ENCODE data around the gene SLC25A22. TPM values are rescaled to one million over a fixed set of nuclear protein-coding genes. Genes with fewer than 3 reads are reported as not detected.

SLC25A22 gene
- polyA plus RNA-seq, 1 of the 3 experiments (the other 2 are of a cell fraction): 50.9 TPM

- TF ChIP-seq ZBTB33 (IDR thresholded peaks at IDR 0.05; ENCODE audit: borderline replicate concordance, low read depth) (no peak), USF1 (IDR thresholded peaks at IDR 0.05; ENCODE audit: borderline replicate concordance, low read depth) (no peak), TEAD4 (IDR thresholded peaks at IDR 0.05; ENCODE audit: borderline replicate concordance, insufficient read depth) (no peak), RAD21 (IDR thresholded peaks at IDR 0.05; ENCODE audit: low read length) (no peak)
Observed at GRCh38 chr11:818396-819128, 20.5 kb upstream of the SLC25A22 start, which contains the start of gene PNPLA2 (continued).

DNA sequence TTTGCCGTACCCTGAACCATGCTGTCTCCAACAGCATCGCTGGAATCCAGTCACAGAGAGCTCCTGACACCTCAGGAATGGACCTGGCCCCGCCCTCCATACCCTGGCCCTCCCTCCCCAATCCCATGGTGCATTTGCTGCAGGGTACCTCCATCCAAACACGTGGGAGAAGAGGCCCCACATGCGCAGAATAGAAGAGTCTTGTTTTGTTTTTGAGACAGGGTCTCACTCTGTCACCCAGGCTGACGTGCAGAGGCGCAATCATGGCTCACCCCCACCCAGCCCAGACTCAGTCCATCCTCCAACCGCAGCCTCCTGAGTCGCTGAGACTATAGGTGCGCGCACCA lies 18.3 kb upstream of the SLC25A22 start:
- Histone ChIP-seq H3K9me3 (no peaks in the 10 kb centered on the region), H3K9me2 (no peaks in the 10 kb centered on the region), H3K79me2 (ENCODE audit: insufficient read depth) (peaks cover 34% of the 10 kb centered on the region), H3F3A (replicated peaks; ENCODE audit: insufficient read depth) (peaks cover 31% of the 10 kb centered on the region), H3K4me2 (no peak overlapping the region), H3K4me3 (ENCODE audit: low read depth in 2 of 2, low read length in 1 of 2) (no peak overlapping the region), H3K27me3 (ENCODE audit: insufficient read depth) (no peaks in the 10 kb centered on the region), H3K36me3 (replicated peaks in 1 of 2; ENCODE audit: control insufficient read depth in 1 of 2, insufficient read depth in 2 of 2, low read length in 1 of 2) (peaks cover 21 to 24% of the 10 kb centered on the region in 2 experiments), H2AFZ (ENCODE audit: low read depth) (no peak overlapping the region), H3K27ac (ENCODE audit: low read depth in 2 of 2, low read length in 1 of 2) (no peak overlapping the region), H4K20me1 (ENCODE audit: insufficient read depth) (peaks cover 30% of the 10 kb centered on the region), H3K4me1 (ENCODE audit: control insufficient read depth in 1 of 2, insufficient read depth in 2 of 2, low read depth in 1 of 2, low read length in 1 of 2) (peaks cover 7 to 28% of the 10 kb centered on the region in 2 experiments; a peak in 3 of 4 replicates), H3K9ac (no peak overlapping the region)
- 86% methylated on average over 11 of the region's 11 CpGs for WGBS (ENCODE audit: low lambda C conversion rate)
- POLR2A ChIA-PET: no interaction called here
- TF ChIP-seq RCOR1 (IDR thresholded peaks at IDR 0.05; ENCODE audit: low read length) (no peak), ELF1 (IDR thresholded peaks at IDR 0.05) (no peak), TCF12 (IDR thresholded peaks at IDR 0.05) (no peak), MXI1 (IDR thresholded peaks at IDR 0.05; ENCODE audit: low read depth, low read length) (no peak), GATA2 (CRISPR knock-in tag; IDR thresholded peaks at IDR 0.05) (no peak), POLR2AphosphoS5 (IDR thresholded peaks at IDR 0.05; ENCODE audit: low read depth, low read length) (no peak), RAD21 (IDR thresholded peaks at IDR 0.05; ENCODE audit: low read length) (no peak)
- CTCF ChIA-PET: interaction anchor here (1.3 kb wide), 1 partner anchor 108 kb away, joined by 5 read pairs; no protein-coding TSS in a partner anchor
- no peak for DNase-seq

GRCh38 chr11:815675-816432 lies 17.8 kb upstream of the SLC25A22 start:
- WGBS (ENCODE audit: low lambda C conversion rate): 85% methylated on average over 6 of the region's 11 CpGs
- Histone ChIP-seq H2AFZ (ENCODE audit: low read depth) (no peak overlapping the region), H3K36me3 (replicated peaks in 1 of 2; ENCODE audit: control insufficient read depth in 1 of 2, insufficient read depth in 2 of 2, low read length in 1 of 2) (peaks cover 27 to 28% of the 10 kb centered on the region in 2 experiments), H3K79me2 (ENCODE audit: insufficient read depth) (peaks cover 34% of the 10 kb centered on the region), H3K27ac (ENCODE audit: low read depth in 2 of 2, low read length in 1 of 2) (no peak overlapping the region), H3K27me3 (ENCODE audit: insufficient read depth) (no peaks in the 10 kb centered on the region), H3K9me3 (no peaks in the 10 kb centered on the region), H3K9me2 (no peaks in the 10 kb centered on the region), H3K4me2 (no peak overlapping the region), H4K20me1 (ENCODE audit: insufficient read depth) (peaks cover 30% of the 10 kb centered on the region), H3K9ac (no peak overlapping the region), H3K4me1 (ENCODE audit: control insufficient read depth in 1 of 2, insufficient read depth in 2 of 2, low read depth in 1 of 2, low read length in 1 of 2) (peaks cover 2 to 28% of the 10 kb centered on the region in 2 experiments; a peak in 2 of 4 replicates), H3F3A (replicated peaks; ENCODE audit: insufficient read depth) (peaks cover 31% of the 10 kb centered on the region), H3K4me3 (ENCODE audit: low read depth in 2 of 2, low read length in 1 of 2) (no peak overlapping the region)
- DNase-seq: no peak
- no peak for TF ChIP-seq FOSL2 (IDR thresholded peaks at IDR 0.05; ENCODE audit: borderline replicate concordance, low read depth)
- no peak for TF ChIP-seq RCOR1 (IDR thresholded peaks at IDR 0.05; ENCODE audit: low read length)
- ChIA-PET POLR2A (no interaction called here), CTCF (interaction anchor here (1.3 kb wide), 1 partner anchor 109 kb away, joined by 5 read pairs; no protein-coding TSS in a partner anchor)
